Fibroblast of mammary gland (primary cell): ENCODE results near the gene MBL2.

Source experiments
- DNase-seq: peaks from one replicate; pipeline ENCODE4 v3.0.0-alpha.2; 2010; ENCODE audit warnings: low read depth
- H3K4me3 ChIP-seq: 2 replicates; pipeline ENCODE4 v1.5.1; 2011; ENCODE audit warnings: low read depth, mild to moderate bottlenecking, low read length, moderate library complexity; ENCODE audit not compliant: control insufficient read depth
- CTCF ChIP-seq: conservative IDR thresholded peaks from 2 replicates; pipeline ENCODE4 v1.5.1; 2011; ENCODE audit warnings: low read depth, low read length, inconsistent platforms; ENCODE audit not compliant: control insufficient read depth, insufficient read depth

MBL2 gene

GRCh38 chr10:52762088-52762487, 10.5 kb downstream of the MBL2 start:
- no peak overlapping the region for H3K4me3 ChIP-seq
- no peak for DNase-seq
- TF ChIP-seq CTCF: no peak

- H3K4me3 ChIP-seq: no peak overlapping the region
- TF ChIP-seq CTCF: no peak
- DNase-seq: no peak
These were observed 13.4 kb downstream of the MBL2 start for GRCh38 chr10:52759154-52759553.

DNA sequence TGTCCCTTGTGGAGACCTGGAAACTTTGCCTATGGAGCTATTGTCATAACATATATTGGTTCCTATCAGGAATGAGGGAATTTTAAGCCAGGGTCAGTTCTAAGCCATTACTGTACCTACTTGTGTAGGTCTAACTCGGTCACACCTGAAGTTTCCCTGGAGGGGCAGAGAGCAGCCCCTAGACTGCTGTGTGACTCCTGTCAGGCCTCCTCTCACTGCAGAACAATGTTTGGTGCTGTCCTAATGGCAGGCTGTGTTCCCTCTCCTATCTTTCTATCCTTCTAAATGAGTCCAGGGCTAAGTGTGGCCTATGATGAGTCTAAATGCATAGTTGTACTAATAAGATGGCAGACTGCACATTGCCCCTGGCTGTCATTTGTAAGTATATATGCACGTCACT, 14.2 kb downstream of the MBL2 start:
- DNase-seq: no peak
- H3K4me3 ChIP-seq: no peak overlapping the region
- TF ChIP-seq CTCF: no peak

DNA sequence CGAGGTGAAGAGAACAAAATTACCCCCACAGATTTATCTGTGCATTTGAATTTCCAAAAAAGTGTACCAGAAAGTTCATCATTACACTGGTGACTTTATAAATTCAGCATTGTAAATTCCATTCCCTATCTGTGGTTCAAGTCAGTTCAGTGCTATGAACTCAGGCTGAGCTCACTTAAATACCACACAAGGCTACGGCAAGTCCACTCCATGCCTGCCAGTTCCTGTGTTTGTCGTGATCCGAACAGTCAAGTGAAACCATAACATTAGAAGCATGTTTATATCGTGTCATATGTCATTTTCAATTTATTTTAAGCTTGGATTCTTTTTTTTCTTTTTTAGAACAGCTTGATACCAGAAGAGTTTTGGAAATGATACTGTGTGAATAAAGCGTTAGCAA, 14.8 kb downstream of the MBL2 start:
- no peak for DNase-seq
- no peak for TF ChIP-seq CTCF

DNA sequence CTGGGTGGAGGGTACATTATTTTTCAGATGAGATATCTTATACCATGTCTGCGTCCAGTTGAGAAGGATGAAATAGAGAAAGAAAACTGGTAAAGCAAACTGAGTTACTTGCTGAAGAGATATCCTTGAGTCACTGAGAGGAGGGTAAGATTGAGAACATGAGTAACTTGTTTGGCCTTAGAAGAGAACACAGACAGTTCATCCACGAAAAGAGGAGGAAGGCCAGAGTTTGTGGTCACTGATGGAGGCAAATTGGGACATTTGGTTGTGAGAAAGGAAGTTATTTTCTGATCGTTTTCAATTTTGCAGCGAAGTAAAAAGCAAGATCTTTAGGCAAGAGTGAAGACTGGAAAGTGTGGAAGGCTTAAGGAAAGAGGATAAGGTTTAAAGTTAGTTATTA, 15.6 kb downstream of the MBL2 start:
- no peak for DNase-seq
- H3K4me3 ChIP-seq: no peak overlapping the region
- no peak for TF ChIP-seq CTCF

More for the DNA sequence above, 14.8 kb downstream of the MBL2 start:
- no peak overlapping the region for H3K4me3 ChIP-seq

GRCh38 chr10:52756295-52756694, 16.3 kb downstream of the MBL2 start:
- H3K4me3 ChIP-seq: no peak overlapping the region
- no peak for TF ChIP-seq CTCF
- no peak for DNase-seq

GRCh38 chr10:52755297-52756062, 17.1 kb downstream of the MBL2 start:
- H3K4me3 ChIP-seq: no peak overlapping the region
- DNase-seq: peak; percentile 33
- TF ChIP-seq CTCF: no peak
